HepG2 (cell line): ENCODE data around the gene SLC19A1. TPM values are rescaled to one million over a fixed set of nuclear protein-coding genes. Genes with fewer than 3 reads are reported as not detected.

Experiments used
- AHDC1 ChIP-seq: sonication (generic); formaldehyde crosslinking; IDR thresholded peaks from 2 replicates; pipeline ENCODE4 v1.5.1; 2020; ENCODE audit warnings: mild to moderate bottlenecking, missing genetic modification reagents, borderline replicate concordance
- CREB1 ChIP-seq, 2 experiments: fragments of 450-650 bp in 1 of 2; IDR thresholded peaks; 2 replicates each; pipeline ENCODE4 v1.6.1; 2016 to 2017; ENCODE audit warnings: control low read depth in 1 of 2, mild to moderate bottlenecking in 1 of 2, missing compliant biosample characterization in 1 of 2, missing genetic modification characterization in 1 of 2
- CREBL2 ChIP-seq: sonication (generic); formaldehyde crosslinking; IDR thresholded peaks from 2 replicates; pipeline ENCODE4 v1.8.1; 2023; ENCODE audit warnings: missing genetic modification reagents, mild to moderate bottlenecking, borderline replicate concordance
- EZH2 ChIP-seq: conservative IDR thresholded peaks from 2 replicates; pipeline ENCODE4 v1.6.1; 2012; ENCODE audit warnings: mild to moderate bottlenecking, low read depth, low read length, moderate library complexity
- HCFC1 ChIP-seq: fragments of 150-350 bp; IDR thresholded peaks from 2 replicates; pipeline ENCODE4 v1.6.1; 2014; ENCODE audit warnings: low read depth, low read length
- JDP2 ChIP-seq: sonication (generic); formaldehyde crosslinking; IDR thresholded peaks from 2 replicates; pipeline ENCODE4 v1.8.1; 2022; ENCODE audit warnings: missing genetic modification reagents, borderline replicate concordance
- MAFG ChIP-seq: sonication (generic); formaldehyde crosslinking; IDR thresholded peaks from 2 replicates; pipeline ENCODE4 v1.5.1; 2020; ENCODE audit warnings: mild to moderate bottlenecking, missing genetic modification reagents
- NFKBIZ ChIP-seq: IDR thresholded peaks from 2 replicates; pipeline ENCODE4 v1.6.1; 2018; ENCODE audit warnings: missing genetic modification reagents, missing compliant biosample characterization
- NFYB ChIP-seq: sonication (generic); formaldehyde crosslinking; IDR thresholded peaks from 2 replicates; pipeline ENCODE4 v1.4.0; 2020; ENCODE audit warnings: missing genetic modification reagents
- NPAS2 ChIP-seq: sonication (generic); formaldehyde crosslinking; IDR thresholded peaks from 2 replicates; pipeline ENCODE4 v1.8.0; 2022; ENCODE audit warnings: mild to moderate bottlenecking, missing genetic modification reagents, borderline replicate concordance
- PTBP1 ChIP-seq: fragments of 200-400 bp; formaldehyde crosslinking; IDR thresholded peaks from 2 replicates; pipeline ENCODE4 v1.6.1; 2018; ENCODE audit warnings: low read length, low read depth; ENCODE audit not compliant: poor library complexity, severe bottlenecking
- SMARCC2 ChIP-seq: fragments of 450-650 bp; IDR thresholded peaks from 2 replicates; pipeline ENCODE4 v1.6.1; 2017; ENCODE audit warnings: antibody characterized with exemption, mild to moderate bottlenecking
- SNAPC2 ChIP-seq: sonication (generic); formaldehyde crosslinking; IDR thresholded peaks from 2 replicates; pipeline ENCODE4 v1.8.1; 2022; ENCODE audit warnings: mild to moderate bottlenecking, missing genetic modification reagents
- TAF1 ChIP-seq: sonication (generic); formaldehyde crosslinking; IDR thresholded peaks from 2 replicates; pipeline ENCODE4 v1.4.0; 2020; ENCODE audit warnings: missing genetic modification reagents
- TBP ChIP-seq: sonication (generic); formaldehyde crosslinking; IDR thresholded peaks from 2 replicates; pipeline ENCODE4 v1.5.0; 2020; ENCODE audit warnings: missing genetic modification reagents
- ZBTB1 ChIP-seq: sonication (generic); formaldehyde crosslinking; IDR thresholded peaks from 2 replicates; pipeline ENCODE4 v1.4.0; 2020; ENCODE audit warnings: missing genetic modification reagents, borderline replicate concordance
- ZNF121 ChIP-seq: sonication (generic); formaldehyde crosslinking; IDR thresholded peaks from 2 replicates; pipeline ENCODE4 v1.5.0; 2020; ENCODE audit warnings: mild to moderate bottlenecking, missing genetic modification reagents
- ZNF20 ChIP-seq: sonication (generic); formaldehyde crosslinking; IDR thresholded peaks from 2 replicates; pipeline ENCODE4 v1.4.0; 2020; ENCODE audit warnings: mild to moderate bottlenecking, moderate library complexity, missing genetic modification reagents
- ZNF720 ChIP-seq: sonication (generic); formaldehyde crosslinking; IDR thresholded peaks from 2 replicates; pipeline ENCODE4 v1.4.0; 2020; ENCODE audit warnings: missing genetic modification reagents
- ZNF766 ChIP-seq: sonication (generic); formaldehyde crosslinking; IDR thresholded peaks from 2 replicates; pipeline ENCODE4 v1.5.0; 2020; ENCODE audit warnings: missing genetic modification reagents, borderline replicate concordance
- ZNF777 ChIP-seq: sonication (generic); formaldehyde crosslinking; IDR thresholded peaks from 2 replicates; pipeline ENCODE4 v1.4.0; 2020; ENCODE audit warnings: missing genetic modification reagents
- polyA plus RNA-seq, 8 experiments: library from polyadenylated mRNA; depleted of rRNA in 3 of 8; stranded (reverse) in 7 of 8; unstranded in 1 of 8; fragments of >200 nt; fragmentation: Illumina TruSeq in 4 of 8; extraction: Trizol in 4 of 8; gene quantifications; 2 replicates each; pipeline versions ENCODE4 v1.2.1 to v1.2.3, GENCODE V29; 2011 to 2016; ENCODE audit warnings: low read depth in 4 of 8, missing spikeins in 1 of 8, mixed read lengths in 1 of 8; ENCODE audit not compliant: insufficient read depth in 1 of 8
- total RNA-seq, 5 experiments: library from RNA; depleted of rRNA; stranded (reverse); fragments of >200 nt; fragmentation: Illumina TruSeq; extraction: Trizol; gene quantifications; 2 replicates each; pipeline ENCODE4 v1.2.3, GENCODE V29; 2016; ENCODE audit warnings: low read depth in 1 of 5
- TF ChIP-seq, protein P1 (sequence below): IDR thresholded peaks from 2 replicates; pipeline ENCODE4 v1.6.1; 2016; ENCODE audit warnings: low read depth, control low read depth
- TF ChIP-seq, protein P2 (sequence below): sonication (generic); formaldehyde crosslinking; IDR thresholded peaks from 2 replicates; pipeline ENCODE4 v1.4.0; 2020; ENCODE audit warnings: low read depth, mild to moderate bottlenecking, missing genetic modification reagents

The SLC19A1 gene
- total and polyA plus RNA-seq, 2 of the 13 experiments (the other 11 are each of a cell fraction or from before 2014, with no cell fraction given): 21.8 to 23.0 TPM

- TF ChIP-seq TAF1 (CRISPR knock-in tag): peak; percentile 53; the same call in 1 of the 2 replicates
- no peak for TF ChIP-seq ZNF20 (CRISPR knock-in tag)
- no peak for TF ChIP-seq CREBL2
- TF ChIP-seq SMARCC2: no peak
- no peak for TF ChIP-seq EZH2
- TF ChIP-seq SNAPC2 (CRISPR knock-in tag): peak; percentile 54; the same call in 1 of the 2 replicates
- TF ChIP-seq CREB1 (IDR thresholded peaks at IDR 0.05): peak; percentile 49; the same call in 1 of the 2 replicates
- TF ChIP-seq CREB1 (CRISPR knock-in tag; IDR thresholded peaks at IDR 0.05): no peak
- no peak for TF ChIP-seq PTBP1
- TF ChIP-seq ZNF766 (CRISPR knock-in tag): no peak
- no peak for TF ChIP-seq TBP (CRISPR knock-in tag)
- TF ChIP-seq, protein P1, sequence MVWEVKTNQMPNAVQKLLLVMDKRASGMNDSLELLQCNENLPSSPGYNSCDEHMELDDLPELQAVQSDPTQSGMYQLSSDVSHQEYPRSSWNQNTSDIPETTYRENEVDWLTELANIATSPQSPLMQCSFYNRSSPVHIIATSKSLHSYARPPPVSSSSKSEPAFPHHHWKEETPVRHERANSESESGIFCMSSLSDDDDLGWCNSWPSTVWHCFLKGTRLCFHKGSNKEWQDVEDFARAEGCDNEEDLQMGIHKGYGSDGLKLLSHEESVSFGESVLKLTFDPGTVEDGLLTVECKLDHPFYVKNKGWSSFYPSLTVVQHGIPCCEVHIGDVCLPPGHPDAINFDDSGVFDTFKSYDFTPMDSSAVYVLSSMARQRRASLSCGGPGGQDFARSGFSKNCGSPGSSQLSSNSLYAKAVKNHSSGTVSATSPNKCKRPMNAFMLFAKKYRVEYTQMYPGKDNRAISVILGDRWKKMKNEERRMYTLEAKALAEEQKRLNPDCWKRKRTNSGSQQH: no peak
- no peak for TF ChIP-seq AHDC1 (CRISPR knock-in tag)
- TF ChIP-seq, protein P2, sequence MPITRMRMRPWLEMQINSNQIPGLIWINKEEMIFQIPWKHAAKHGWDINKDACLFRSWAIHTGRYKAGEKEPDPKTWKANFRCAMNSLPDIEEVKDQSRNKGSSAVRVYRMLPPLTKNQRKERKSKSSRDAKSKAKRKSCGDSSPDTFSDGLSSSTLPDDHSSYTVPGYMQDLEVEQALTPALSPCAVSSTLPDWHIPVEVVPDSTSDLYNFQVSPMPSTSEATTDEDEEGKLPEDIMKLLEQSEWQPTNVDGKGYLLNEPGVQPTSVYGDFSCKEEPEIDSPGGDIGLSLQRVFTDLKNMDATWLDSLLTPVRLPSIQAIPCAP (CRISPR knock-in tag): no peak
- no peak for TF ChIP-seq ZBTB1 (CRISPR knock-in tag)
- no peak for TF ChIP-seq JDP2 (CRISPR knock-in tag)
- no peak for TF ChIP-seq NPAS2 (CRISPR knock-in tag)
- no peak; the same call in 1 of the 2 replicates for TF ChIP-seq NFYB
- no peak for TF ChIP-seq MAFG (CRISPR knock-in tag)
- no peak for TF ChIP-seq HCFC1
- peak; percentile 26; the same call in 1 of the 2 replicates for TF ChIP-seq ZNF777 (CRISPR knock-in tag)
- TF ChIP-seq ZNF720 (CRISPR knock-in tag): no peak
- no peak for TF ChIP-seq NFKBIZ (CRISPR knock-in tag)
- TF ChIP-seq ZNF121 (CRISPR knock-in tag): peak; percentile 70
These were observed 810 bp downstream of the SLC19A1 start (continued) for GRCh38 chr21:45541221-45542039.
